GM12873 (cell line): ENCODE measurements around the gene MACO1.

Source experiments
- CTCF ChIP-seq: IDR thresholded peaks from 2 replicates; pipeline ENCODE4 v1.5.1; 2012; ENCODE audit warnings: low read depth, mild to moderate bottlenecking, moderate library complexity, low read length, control low read depth; ENCODE audit not compliant: insufficient read depth; ENCODE audit errors: missing control alignments

MACO1 gene

GRCh38 chr1:25437672-25438071 lies 7.0 kb downstream of the MACO1 start:
- no peak for TF ChIP-seq CTCF

DNA sequence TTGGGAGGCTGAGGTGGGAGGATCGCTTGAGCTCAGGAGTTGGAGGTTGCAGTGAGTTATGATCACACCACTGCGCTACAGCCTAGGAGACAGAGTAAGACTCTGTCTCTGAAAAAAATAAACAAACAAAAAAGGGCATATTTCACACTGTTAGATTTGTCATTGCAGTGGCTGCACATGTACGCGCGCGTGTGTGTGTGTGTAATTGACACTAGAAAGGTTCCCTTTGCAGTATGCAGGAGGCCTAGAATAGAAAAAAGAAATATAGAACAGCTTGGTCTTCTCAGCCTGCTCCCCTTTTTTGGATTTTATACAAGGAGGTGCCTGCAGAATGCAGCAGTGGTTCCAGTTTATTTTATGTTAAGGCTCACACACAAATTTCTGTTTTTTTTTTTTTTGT lies 8.6 kb downstream of the MACO1 start:
- TF ChIP-seq CTCF: no peak

DNA sequence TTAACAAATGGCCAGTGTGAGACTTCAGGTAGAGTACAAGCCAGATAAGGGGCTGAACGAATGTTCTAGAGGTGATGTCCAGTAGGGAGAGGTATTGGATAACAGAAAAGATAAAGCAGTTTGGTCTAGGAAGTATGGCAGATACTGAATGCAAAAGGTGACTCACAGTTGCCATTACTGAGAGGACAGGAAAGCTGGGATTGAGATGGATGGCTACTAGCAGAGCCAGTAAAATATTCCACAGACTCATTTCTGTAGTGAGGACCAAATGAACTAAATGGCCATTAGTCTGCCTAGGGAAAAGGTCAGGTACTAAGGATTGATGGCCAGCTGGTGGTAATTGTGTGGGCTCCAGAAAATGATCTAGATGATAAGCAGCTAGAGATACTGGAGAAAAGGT lies 11.5 kb downstream of the MACO1 start:
- TF ChIP-seq CTCF: no peak

DNA sequence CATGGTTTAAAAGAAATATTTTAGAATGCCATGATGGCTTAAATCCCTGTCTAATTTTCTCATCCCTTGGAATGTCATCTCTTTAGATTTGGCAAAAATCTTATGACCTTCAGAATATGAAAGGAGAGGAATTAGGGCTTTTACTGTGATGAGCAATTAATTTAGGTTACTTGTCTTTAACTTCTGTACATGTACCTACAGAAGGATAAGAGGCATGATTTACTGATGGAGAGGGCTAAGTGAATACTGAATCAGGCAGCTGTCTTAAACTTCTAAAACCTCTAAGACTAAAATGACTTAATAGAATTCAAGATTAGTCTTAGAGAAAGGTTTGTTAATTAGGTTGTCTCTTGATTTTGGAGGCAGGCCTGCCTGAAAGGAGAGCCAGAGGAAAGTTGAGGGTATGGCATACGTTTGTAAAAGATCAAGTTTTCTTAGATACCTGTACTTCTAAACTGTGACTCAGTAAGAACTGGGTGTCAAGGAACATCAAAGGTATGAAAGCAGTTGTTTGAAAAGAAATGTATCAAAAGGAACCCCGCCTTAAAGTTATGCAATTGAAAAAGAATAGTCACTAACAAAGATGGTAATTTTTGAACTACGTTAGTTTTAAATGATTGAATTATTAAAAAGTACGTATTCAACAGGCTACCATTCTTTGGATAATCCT lies 12.5 kb downstream of the MACO1 start:
- no peak for TF ChIP-seq CTCF

DNA sequence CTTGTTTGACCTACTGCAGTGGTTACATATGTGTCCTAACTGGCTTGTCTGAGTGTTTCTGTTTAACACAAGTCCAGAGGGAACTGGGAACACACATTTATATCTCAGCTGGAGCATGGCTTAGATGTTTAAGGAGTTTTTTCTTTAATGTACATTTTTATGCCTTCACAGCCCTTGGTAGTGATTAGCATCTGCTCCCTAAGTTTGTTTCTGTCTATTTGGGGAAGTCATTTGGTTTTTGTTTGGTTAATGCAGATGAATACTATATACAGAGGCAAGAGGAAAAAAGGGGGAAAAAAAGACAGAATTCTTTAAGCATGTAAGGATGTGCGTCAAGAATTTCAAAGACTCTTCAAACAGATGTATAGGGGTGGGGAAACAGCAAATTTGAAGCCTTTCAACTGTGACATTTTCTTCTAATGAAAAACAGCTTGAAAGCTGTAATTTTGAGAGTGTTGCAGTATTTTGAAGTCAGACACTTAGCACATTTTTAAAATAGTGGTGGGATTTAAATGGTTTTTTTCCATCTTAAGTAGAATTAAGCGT lies 15.4 kb downstream of the MACO1 start:
- TF ChIP-seq CTCF: no peak

DNA sequence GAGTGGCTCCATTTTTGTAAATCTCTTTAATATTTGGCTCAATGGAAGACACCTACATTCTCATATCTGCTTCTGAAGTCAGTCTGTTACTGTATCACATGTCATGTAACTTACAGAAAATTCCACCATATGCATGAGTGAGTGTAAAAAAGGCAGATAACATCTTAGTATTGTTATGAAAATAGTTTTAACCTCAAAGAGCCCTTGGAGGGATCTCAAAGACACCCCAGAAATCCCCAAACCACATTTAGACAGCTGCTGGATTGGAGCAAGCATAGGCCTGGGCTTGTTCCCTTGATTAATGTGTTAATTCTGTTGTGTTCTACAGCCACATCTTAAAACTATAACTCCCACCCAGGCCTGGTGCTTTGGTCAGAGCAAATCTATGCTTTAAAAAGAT lies 16.9 kb downstream of the MACO1 start:
- TF ChIP-seq CTCF: no peak

- no peak for TF ChIP-seq CTCF
Observed at GRCh38 chr1:25450891-25451290, 20.2 kb downstream of the MACO1 start.
